GM12875 (cell line): Measurements from ENCODE around the gene SLU7.
A peak's percentile ranks its signal among the peaks of the same experiment; 100 is the strongest.
"Not testable (repeated sequence)": the region's sequence is repeated elsewhere in the genome, so short reads cannot be mapped to it uniquely, and the experiment has no call there.

Experiments used
- H3K4me3 ChIP-seq: one replicate; pipeline ENCODE4 v1.5.1; 2011; ENCODE audit warnings: low read depth, low read length, control low read depth
- TF ChIP-seq, protein P1 (sequence below): IDR thresholded peaks from 2 replicates; pipeline ENCODE4 v1.5.1; 2011; ENCODE audit warnings: low read depth, mild to moderate bottlenecking, control low read depth, inconsistent platforms, low read length, moderate library complexity, borderline replicate concordance; ENCODE audit not compliant: insufficient read depth

SLU7 gene

DNA sequence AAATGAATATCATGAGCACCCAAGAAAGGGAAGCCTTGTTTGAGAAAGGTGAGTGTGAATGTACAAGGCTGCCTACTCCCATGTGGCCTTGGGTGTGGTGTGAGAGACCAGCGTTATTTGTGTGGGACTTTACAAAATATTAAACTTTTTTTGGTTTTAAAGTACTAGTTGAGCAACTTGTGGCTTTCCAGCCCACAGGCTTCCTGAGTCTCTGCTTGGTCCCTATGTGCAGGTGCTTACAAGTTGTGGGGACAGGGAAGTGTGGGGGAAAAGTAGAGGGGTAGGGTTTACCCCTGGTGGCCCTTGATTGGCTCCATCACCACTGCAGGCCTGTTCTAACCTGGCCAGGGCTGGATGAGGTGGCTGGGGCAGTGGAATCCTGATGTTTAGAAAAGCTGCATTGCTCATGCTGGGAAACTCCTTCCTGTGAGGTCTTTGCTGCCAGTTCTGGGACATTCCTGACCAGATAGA is 22.5 kb upstream of the SLU7 start:
- no peak overlapping the region for H3K4me3 ChIP-seq
- TF ChIP-seq, protein P1, sequence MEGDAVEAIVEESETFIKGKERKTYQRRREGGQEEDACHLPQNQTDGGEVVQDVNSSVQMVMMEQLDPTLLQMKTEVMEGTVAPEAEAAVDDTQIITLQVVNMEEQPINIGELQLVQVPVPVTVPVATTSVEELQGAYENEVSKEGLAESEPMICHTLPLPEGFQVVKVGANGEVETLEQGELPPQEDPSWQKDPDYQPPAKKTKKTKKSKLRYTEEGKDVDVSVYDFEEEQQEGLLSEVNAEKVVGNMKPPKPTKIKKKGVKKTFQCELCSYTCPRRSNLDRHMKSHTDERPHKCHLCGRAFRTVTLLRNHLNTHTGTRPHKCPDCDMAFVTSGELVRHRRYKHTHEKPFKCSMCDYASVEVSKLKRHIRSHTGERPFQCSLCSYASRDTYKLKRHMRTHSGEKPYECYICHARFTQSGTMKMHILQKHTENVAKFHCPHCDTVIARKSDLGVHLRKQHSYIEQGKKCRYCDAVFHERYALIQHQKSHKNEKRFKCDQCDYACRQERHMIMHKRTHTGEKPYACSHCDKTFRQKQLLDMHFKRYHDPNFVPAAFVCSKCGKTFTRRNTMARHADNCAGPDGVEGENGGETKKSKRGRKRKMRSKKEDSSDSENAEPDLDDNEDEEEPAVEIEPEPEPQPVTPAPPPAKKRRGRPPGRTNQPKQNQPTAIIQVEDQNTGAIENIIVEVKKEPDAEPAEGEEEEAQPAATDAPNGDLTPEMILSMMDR, result no peak

DNA sequence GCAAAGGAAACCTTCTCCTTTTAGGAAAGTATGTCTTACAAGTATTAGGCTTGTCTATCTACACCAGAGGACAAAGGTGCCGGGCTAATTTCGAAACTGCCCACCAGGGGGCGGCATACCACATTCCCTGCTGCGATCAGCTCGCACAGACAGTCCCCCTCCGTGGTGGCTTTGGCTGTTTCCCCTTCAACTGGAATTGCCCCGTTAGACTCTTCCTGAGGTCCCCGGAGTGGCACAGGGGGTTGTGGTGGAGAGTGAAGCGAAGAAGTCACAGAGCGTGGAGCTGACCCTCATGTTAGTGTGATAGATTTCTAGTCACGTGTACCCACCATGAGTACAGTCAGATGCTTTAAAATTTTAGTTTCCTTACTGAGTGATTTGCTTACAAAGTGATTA is 20.3 kb upstream of the SLU7 start:
- peak overlapping the region; percentile 39 for H3K4me3 ChIP-seq
- TF ChIP-seq, protein P1, result peak; percentile 84

DNA sequence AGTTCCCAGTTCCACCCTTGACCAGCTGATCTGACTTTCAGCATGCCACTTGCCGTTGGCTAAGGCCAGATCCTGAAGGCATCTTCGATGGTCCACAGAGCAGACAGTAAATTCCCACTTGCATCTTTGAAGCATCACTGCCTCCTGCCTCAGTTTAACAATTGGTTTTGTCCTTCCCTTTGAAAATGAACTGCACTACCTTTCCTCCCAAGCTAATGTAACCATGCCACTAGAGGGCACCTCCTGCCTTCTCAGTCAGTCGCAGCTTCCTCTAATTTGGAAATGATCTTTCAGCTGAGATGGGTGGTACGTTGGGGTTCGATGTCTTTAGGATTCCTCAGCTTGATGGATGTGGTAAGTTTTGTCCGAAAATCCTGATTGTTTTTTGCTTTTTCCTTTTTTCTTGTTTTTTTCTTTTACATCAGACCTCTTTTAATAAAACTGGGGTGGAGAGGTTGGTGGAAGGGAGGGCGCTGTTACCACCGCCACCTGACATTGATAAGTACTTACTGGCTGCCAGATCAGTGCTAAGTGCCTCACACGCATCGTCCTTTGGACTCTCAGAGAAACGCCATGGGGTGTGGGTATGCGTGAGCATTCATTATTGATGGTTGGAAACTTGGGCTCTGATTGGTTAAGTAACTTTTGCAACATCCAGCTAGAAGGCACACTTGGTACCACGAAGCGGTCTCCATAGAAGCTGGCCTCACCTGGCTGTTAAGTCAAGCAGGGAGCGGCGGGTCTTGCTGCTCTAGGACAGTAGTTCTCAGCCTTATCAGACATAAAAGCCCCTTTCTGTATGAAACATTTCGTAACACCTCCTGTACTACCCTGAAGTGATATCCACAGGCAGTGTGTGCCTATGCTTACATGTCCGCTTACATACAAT is 19.7 kb upstream of the SLU7 start:
- peak overlapping the region; percentile 39 for H3K4me3 ChIP-seq
- TF ChIP-seq, protein P1, result peak; percentile 82

DNA sequence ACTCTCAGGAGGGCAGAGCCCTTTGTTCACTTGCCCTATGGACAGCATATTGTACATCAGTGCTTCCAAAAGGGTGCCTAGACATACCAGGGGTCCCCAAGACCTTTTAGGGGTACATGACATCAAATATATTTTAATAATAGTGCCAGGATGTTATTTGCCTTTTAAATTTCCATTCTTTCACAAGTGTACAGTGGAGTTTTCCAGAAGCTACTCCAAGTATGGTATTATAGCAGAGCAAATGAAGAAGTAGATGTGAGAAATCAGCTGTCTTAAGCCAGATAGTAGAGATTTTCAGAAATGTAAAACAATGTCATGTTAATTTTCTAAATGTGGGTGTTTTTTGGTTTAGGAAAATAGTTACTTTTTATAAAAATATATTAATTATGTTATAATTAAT is 18.4 kb upstream of the SLU7 start:
- TF ChIP-seq, protein P1, result no peak
- no peak overlapping the region for H3K4me3 ChIP-seq

DNA sequence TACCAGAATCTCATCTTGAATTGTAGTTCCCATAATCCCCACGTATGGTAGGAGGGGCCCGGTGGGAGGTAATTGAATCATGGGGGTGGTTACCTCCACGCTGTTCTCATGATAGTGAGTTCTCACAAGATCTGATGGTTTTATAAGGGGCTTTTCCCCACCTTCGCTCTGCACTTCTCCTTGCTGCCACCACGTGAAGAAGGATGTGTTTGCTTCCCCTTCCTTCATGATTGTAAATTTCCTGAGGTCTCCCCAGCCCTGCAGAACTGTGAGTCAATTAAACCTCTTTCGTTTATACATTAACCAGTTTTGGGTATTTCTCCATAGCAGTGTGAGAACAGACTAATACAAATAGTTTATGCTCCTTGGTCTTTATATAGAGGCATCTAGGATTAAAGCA is 17.8 kb upstream of the SLU7 start:
- not testable (repeated sequence) for H3K4me3 ChIP-seq

DNA sequence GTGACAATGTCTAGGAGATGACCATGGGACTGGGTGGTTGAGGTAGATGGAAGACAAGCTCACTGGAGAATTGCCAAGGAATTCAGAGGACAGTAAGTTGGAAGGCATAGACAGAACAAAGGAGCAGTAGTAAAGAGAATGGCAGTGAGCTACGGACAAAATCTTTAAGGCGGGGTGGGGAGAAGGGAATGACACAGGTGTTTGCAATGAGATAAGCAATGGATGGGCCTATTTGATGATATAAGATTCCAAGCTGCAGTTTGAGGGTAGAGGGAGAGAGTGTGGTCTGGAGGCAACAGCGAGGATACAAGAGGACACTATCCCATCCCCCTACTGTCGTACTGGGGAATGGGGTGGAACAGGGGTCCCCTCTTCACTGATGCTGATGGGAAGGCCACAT is 17.1 kb upstream of the SLU7 start:
- H3K4me3 ChIP-seq, result no peak overlapping the region
- TF ChIP-seq, protein P1, result no peak

DNA sequence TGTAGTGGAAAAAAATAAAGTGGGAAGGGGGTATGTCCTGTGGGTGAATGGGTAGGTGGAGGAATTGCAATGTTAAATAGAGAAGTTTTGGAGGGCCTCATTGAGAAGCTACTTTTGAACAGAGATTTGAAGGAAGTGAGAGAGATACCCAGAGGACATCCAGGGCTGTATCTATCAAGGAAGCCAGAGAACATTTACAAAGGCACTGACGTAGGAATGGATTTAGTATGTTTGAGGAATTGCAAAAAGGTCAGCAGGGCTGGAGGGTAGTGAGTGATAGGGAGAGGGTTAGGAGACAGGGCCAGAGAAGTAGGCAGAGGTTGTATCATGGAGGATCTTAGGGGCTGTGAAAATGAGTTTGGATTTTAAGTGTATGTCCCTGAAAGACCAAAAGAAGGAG is 16.7 kb upstream of the SLU7 start:
- H3K4me3 ChIP-seq, result no peak overlapping the region
- TF ChIP-seq, protein P1, result no peak

DNA sequence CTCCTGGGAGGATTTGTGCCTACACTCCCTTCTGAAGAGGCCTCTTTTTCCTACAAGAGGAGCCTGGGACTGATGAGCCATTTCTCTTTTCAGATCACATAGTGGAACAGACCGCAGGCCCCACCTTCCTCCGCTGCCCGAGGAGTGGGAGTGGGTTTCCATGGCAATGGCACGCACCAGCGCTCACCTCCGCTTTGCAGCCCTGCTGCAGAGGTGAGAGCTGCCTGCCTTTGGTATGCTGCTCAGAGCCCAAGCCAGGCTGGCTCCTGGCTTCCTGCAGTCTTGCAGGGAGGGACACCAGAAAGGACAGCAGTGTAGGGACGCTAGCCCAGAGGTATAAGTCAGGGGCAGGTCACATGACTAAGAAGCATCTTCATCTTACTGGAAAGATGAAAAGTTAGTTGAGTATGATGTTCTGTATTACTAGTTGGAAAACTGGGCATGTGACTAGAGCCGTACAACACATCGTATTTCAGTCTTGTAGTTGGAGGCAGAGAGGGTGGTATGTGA is 15.2 kb upstream of the SLU7 start:
- H3K4me3 ChIP-seq, result no peak overlapping the region
- TF ChIP-seq, protein P1, result no peak
